Central memory CD8-positive, alpha-beta T cell (primary cell): ENCODE results near the gene CTIF.

Source experiments
- ATAC-seq: fragments of 150-1000 bp; cut with Tn5 transposase; replicated peaks from 2 replicates; pipeline ENCODE4 v1.10.0; 2022; ENCODE audit warnings: mild to moderate bottlenecking, moderate FRiP score, moderate number of reproducible peaks; ENCODE audit not compliant: poor library complexity, severe bottlenecking; ENCODE audit errors: extremely low read depth
- DNase-seq, 2 donors: peaks; one replicate each; pipeline ENCODE4 v3.0.0; 2021; ENCODE audit warnings: low spot score in 2 of 2
- H3K27ac Mint-ChIP-seq: one replicate; pipeline ENCODE4 v1.8.0; 2022; ENCODE audit warnings: low read depth, mild to moderate bottlenecking, moderate library complexity, mixed read lengths
- H3K27me3 Mint-ChIP-seq: one replicate; pipeline ENCODE4 v1.8.0; 2022; ENCODE audit warnings: mixed read lengths
- H3K36me3 Mint-ChIP-seq: one replicate; pipeline ENCODE4 v1.8.0; 2022; ENCODE audit warnings: mild to moderate bottlenecking, moderate library complexity, mixed read lengths; ENCODE audit not compliant: insufficient read depth
- H3K4me1 Mint-ChIP-seq: one replicate; pipeline ENCODE4 v1.8.0; 2022; ENCODE audit warnings: mixed read lengths
- H3K4me3 Mint-ChIP-seq: one replicate; pipeline ENCODE4 v1.8.0; 2022; ENCODE audit warnings: mild to moderate bottlenecking, moderate library complexity, mixed read lengths
- H3K9me3 Mint-ChIP-seq: one replicate; pipeline ENCODE4 v1.8.0; 2022; ENCODE audit warnings: mixed read lengths

CTIF gene

DNA sequence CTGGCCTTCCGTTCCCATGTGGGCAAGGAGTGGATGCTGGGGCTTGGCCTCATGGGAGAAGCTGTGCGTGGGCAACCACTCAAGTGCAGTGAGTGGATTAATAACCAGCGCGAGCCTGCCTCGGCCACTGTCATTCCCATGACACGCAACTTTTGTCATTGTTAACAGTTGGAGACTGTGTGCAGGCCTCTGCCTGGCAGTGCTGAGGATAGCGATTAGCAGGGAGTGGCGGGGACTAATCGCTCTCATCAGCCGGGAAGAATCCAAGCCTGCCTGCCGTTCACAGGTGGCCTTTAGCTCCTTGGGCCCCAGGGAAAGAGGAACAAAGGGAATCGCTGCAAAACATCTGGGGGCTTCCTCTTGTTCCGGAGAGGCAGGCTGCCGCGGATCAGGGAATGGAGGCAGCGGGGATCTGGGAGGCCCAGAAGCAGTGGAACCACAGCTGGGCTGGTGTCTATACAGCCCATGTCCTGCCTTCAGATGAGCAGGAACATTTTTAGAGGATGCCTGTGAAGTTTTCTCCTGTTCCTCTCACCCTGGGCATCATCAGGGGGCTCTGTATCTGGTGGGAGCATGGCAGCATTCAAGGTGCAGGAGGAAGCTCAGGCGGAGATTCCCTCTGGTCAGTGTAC lies 53.8 kb downstream of the CTIF start:
- Mint-ChIP-seq H3K27ac (no peak overlapping the region), H3K4me3 (no peak overlapping the region), H3K9me3 (no peaks in the 10 kb centered on the region), H3K27me3 (peaks cover 22% of the 10 kb centered on the region), H3K4me1 (no peaks in the 10 kb centered on the region), H3K36me3 (no peaks in the 10 kb centered on the region)
- DNase-seq (no peak), ATAC-seq (no peak)

DNA sequence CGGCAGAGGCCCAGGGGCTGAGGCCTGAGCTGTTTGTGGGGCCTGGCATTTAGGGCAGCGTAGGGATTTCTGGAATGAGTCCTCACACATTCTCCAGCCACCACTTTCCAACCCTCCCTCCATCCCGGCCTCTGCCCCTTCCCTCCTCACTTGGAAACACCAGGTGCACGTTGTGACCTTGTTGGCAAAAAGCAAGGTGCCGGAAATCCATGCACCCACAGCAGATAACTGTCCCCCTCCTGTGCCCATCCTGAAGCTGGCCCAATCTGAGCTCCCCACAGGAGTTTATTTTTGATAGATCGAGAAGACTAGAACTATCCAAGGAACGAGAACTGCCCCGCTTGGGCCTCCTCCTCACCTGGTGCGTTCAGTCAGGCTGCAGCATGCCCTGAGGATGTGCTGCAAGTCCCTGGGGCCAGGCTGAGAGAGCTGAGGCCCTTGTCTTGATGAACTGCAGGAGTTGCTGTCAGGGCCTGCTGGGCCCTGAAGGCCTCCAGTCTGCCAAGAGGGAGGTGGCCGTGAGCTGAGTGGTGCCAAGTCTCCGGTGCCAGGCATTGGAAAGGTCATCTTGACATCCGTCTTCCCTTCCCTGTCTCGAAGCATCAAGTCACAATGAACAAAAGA lies 55.8 kb downstream of the CTIF start:
- H3K27ac Mint-ChIP-seq: no peak overlapping the region
- no peaks in the 10 kb centered on the region for H3K4me1 Mint-ChIP-seq
- H3K36me3 Mint-ChIP-seq: no peaks in the 10 kb centered on the region
- no peak overlapping the region for H3K4me3 Mint-ChIP-seq
- H3K27me3 Mint-ChIP-seq: peaks cover 4% of the 10 kb centered on the region
- DNase-seq: no peak
- no peaks in the 10 kb centered on the region for H3K9me3 Mint-ChIP-seq
- no peak for ATAC-seq

DNA sequence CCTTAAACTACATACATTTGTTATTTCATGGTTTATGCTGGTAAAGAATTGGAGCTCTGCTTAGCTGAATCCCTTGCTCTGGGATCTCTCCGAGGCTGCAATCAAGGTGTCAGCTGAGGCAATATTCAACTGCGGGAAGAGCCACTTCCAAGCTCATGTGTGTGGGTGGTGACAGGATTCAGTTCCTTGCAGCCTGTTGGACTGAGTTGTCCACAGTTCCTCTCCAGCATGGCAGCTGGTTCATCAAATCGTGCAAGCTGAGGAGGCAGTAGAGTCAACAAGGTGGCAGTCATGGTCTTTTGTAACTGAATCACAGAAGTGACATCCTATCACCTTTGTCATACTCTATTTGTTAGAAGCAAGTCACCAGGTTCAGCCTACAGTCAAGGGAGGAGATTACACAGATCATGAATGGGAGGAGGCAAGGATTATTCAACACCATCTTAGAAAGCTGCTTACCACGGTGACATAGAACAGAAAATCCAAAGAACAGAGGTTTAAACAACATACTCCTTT lies 56.9 kb downstream of the CTIF start:
- ATAC-seq (no peak), DNase-seq (no peak)
- no peaks in the 10 kb centered on the region for H3K27me3 Mint-ChIP-seq
- no peak overlapping the region for H3K27ac Mint-ChIP-seq
- no peaks in the 10 kb centered on the region for H3K9me3 Mint-ChIP-seq
- no peaks in the 10 kb centered on the region for H3K4me1 Mint-ChIP-seq
- H3K36me3 Mint-ChIP-seq: no peaks in the 10 kb centered on the region
- no peak overlapping the region for H3K4me3 Mint-ChIP-seq

DNA sequence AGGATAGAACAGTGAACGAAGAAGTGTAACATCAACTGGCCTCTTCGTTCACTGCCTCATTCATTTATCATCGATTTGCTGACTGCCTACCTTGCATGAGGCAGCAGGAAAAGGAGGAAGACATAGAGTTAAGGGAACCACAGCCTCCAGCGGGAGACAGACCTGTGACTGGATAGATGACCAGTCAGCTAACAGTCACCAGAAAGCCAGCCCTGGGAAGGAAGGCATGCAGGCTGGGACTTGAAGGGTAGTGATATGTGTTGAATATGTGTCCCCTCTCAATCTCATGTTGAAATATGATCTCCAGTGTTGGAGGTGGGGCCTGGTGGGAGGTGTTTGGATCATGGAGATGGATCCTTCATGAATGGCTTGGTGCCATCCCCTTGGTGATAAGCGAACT lies 58.3 kb downstream of the CTIF start:
- H3K4me3 Mint-ChIP-seq: no peak overlapping the region
- H3K36me3 Mint-ChIP-seq: no peaks in the 10 kb centered on the region
- H3K27me3 Mint-ChIP-seq: no peaks in the 10 kb centered on the region
- no peak for DNase-seq
- no peaks in the 10 kb centered on the region for H3K9me3 Mint-ChIP-seq
- no peak for ATAC-seq
- no peak overlapping the region for H3K27ac Mint-ChIP-seq
- no peaks in the 10 kb centered on the region for H3K4me1 Mint-ChIP-seq

DNA sequence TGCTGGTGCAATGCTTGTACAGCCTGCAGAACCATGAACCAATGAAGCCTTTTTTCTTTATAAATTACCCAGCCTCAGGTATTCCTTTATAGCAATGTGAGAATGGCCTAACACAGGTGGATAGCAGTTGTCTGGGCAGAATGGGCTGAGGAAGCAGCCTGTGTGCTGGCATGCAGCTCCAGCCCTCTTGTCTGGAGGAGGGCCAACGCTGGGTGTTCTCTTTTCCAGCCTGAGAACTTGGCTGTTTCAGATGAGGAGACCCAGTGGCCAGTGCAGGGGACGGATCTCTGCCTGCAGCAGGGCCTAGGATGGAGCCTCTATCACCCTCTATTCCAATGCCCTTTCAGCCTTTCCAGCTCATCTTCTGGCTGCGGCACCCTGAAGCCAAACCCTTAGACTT lies 58.8 kb downstream of the CTIF start:
- Mint-ChIP-seq H3K27me3 (no peaks in the 10 kb centered on the region), H3K4me1 (no peaks in the 10 kb centered on the region), H3K36me3 (no peaks in the 10 kb centered on the region), H3K27ac (no peak overlapping the region), H3K9me3 (no peaks in the 10 kb centered on the region), H3K4me3 (no peak overlapping the region)
- no peak for ATAC-seq
- no peak for DNase-seq

DNA sequence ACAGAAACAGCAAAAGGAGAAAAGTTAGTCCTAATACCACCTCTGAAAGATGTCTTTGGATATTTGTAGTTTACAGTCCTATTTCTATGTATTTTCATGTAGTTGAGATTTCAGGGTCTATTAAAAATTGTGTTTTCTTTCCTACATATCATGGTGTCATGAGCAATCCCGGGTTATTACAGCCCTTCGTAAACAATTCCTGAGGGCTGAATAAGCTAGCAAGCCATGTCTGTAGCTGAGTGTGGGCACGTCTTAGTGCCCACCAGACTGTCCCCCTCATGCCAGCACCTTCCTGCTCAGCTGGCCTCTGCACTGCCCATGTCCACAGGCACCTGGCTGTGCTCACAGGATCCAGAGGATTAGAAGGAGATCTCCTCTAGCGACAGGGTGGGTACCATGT lies 60.6 kb downstream of the CTIF start:
- H3K4me1 Mint-ChIP-seq: no peaks in the 10 kb centered on the region
- ATAC-seq (no peak), DNase-seq (no peak)
- no peaks in the 10 kb centered on the region for H3K36me3 Mint-ChIP-seq
- H3K4me3 Mint-ChIP-seq: no peak overlapping the region
- H3K9me3 Mint-ChIP-seq: no peaks in the 10 kb centered on the region
- H3K27ac Mint-ChIP-seq: no peak overlapping the region
- no peaks in the 10 kb centered on the region for H3K27me3 Mint-ChIP-seq

DNA sequence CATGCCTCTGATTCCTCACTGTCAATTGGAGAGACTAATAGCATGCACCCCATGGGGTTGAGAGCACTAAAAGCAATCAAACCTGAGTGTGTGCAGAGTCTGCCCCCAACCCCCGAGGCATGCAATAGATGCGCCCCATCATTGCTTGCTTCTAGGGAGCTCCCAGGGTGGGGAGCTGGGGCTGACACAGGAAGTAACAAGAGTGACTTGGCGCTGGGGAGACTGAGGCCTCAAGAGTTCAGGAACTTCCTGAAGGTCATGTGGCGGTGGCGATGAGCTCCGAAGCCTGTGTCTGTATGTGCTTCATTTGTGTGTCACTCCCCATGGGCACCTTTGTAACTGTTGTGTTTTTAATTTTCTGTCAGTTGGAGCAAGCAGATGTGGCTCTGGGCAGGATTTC lies 61.2 kb downstream of the CTIF start:
- no peaks in the 10 kb centered on the region for H3K4me1 Mint-ChIP-seq
- H3K36me3 Mint-ChIP-seq: no peaks in the 10 kb centered on the region
- H3K9me3 Mint-ChIP-seq: no peaks in the 10 kb centered on the region
- DNase-seq: no peak
- no peak overlapping the region for H3K27ac Mint-ChIP-seq
- ATAC-seq: no peak
- no peak overlapping the region for H3K4me3 Mint-ChIP-seq
- no peaks in the 10 kb centered on the region for H3K27me3 Mint-ChIP-seq

DNA sequence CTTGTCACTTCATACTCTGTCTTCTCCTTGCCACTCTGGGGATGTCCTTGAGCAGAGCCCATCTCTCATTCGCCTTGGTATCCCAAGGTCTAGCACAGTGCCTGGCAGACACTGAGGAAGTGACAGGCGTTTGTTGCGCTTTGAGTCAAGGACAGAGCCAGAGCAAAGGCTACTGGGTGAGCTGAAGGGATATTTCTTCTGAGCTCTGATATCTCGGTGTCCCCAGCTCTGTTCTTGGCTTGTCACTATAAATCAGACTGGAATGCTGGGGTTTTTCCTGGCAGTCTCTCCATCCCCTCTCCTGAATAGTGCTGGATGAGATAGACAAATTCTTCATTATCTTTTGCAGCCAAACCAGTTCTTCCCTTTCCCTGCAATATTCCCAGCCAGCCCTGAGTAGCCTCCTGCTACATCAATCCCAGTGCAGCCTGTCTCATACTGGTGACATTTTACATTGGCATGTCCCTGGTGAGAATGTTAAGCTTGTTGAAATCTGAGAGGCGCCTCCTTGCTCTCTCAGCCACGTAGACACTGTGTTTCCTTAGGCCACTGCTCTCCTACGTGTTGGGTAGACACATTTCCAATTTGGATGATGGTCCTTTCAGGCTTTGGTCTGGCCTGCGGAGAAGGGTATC lies 61.7 kb downstream of the CTIF start:
- Mint-ChIP-seq H3K4me3 (no peak overlapping the region), H3K27ac (no peak overlapping the region), H3K27me3 (no peaks in the 10 kb centered on the region), H3K36me3 (no peaks in the 10 kb centered on the region), H3K9me3 (no peaks in the 10 kb centered on the region), H3K4me1 (no peaks in the 10 kb centered on the region)
- DNase-seq (no peak), ATAC-seq (no peak)

DNA sequence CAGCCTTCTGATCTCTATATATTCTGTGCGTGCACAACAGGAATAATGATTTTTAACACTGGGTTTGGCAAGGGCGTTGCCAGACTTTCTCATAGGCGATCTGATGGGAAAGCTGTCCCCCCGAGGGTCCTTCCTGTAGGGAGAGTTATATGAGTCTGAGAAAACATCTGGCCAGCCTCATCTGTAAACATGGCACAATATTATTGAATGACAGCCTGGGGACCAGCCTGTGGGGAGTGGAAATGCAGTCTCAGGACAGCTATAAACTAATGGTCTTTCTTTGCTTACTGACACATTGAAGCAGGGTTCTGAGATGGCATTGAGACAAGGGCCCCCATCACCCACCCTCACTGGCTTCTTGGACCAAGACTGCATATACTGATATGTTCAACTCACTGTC lies 62.5 kb downstream of the CTIF start:
- no peak overlapping the region for H3K27ac Mint-ChIP-seq

DNA sequence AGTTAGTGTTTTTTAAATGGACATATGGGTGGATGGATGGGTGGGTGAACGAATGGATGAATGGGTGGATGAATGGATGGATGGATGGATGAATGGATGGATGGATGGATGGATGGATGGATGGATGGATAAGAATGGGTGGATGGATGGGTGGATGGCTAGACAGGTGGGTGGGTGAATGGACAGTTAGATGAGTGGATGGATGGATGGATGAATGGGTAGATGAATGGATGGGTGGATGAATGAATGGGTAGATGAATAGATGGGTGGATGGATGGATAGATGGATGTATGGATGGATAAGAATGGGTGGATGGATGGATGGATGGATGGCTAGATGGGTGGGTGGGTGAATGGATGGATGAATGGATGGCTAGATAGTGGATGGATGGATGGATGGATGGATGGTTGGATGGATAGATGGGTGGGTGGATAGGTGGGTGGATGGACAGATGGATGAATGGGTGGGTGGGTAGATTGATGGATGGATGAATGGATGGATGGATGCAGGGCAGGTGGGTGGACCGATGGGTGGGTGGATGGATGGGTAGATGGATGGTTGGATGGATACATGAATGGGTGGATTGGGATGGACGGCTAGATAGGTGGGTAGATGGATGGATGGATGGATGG lies 64.0 kb downstream of the CTIF start:
- ATAC-seq: no peak
- Mint-ChIP-seq H3K27me3 (peaks cover 5% of the 10 kb centered on the region), H3K9me3 (no peaks in the 10 kb centered on the region), H3K4me3 (no peak overlapping the region), H3K27ac (no peak overlapping the region), H3K4me1 (no peaks in the 10 kb centered on the region), H3K36me3 (no peaks in the 10 kb centered on the region)
- no peak for DNase-seq

More for the DNA sequence above, 62.5 kb downstream of the CTIF start:
- H3K9me3 Mint-ChIP-seq: no peaks in the 10 kb centered on the region
- no peaks in the 10 kb centered on the region for H3K4me1 Mint-ChIP-seq
- H3K27me3 Mint-ChIP-seq: no peaks in the 10 kb centered on the region
- DNase-seq (no peak), ATAC-seq (no peak)
- H3K4me3 Mint-ChIP-seq: no peak overlapping the region
- no peaks in the 10 kb centered on the region for H3K36me3 Mint-ChIP-seq

DNA sequence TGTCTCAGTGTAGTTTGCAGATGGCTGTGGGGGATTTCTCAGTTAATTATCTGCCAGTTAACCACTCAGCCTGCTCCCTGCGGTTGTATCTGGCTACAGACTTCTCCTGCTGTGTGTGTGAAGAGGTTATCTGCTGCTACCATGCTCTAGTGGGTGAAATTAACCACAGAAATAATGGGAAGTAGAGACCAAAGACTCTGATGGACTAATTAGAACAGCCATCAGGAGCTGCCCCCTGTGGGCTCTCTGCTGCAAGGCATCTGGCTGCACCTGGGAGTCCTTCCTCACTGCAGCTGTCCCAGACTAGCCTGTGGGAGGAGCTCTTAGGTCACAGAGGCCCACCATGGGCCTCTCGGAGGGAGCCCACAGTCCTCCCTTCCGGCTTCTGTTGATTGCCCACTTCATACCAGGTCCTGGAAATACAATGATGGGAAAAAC lies 66.6 kb downstream of the CTIF start:
- H3K36me3 Mint-ChIP-seq: no peaks in the 10 kb centered on the region
- H3K27me3 Mint-ChIP-seq: peaks cover 26% of the 10 kb centered on the region
- H3K9me3 Mint-ChIP-seq: no peaks in the 10 kb centered on the region
- no peak overlapping the region for H3K4me3 Mint-ChIP-seq
- ATAC-seq: no peak
- DNase-seq: no peak
- H3K4me1 Mint-ChIP-seq: no peaks in the 10 kb centered on the region
- H3K27ac Mint-ChIP-seq: no peak overlapping the region

DNA sequence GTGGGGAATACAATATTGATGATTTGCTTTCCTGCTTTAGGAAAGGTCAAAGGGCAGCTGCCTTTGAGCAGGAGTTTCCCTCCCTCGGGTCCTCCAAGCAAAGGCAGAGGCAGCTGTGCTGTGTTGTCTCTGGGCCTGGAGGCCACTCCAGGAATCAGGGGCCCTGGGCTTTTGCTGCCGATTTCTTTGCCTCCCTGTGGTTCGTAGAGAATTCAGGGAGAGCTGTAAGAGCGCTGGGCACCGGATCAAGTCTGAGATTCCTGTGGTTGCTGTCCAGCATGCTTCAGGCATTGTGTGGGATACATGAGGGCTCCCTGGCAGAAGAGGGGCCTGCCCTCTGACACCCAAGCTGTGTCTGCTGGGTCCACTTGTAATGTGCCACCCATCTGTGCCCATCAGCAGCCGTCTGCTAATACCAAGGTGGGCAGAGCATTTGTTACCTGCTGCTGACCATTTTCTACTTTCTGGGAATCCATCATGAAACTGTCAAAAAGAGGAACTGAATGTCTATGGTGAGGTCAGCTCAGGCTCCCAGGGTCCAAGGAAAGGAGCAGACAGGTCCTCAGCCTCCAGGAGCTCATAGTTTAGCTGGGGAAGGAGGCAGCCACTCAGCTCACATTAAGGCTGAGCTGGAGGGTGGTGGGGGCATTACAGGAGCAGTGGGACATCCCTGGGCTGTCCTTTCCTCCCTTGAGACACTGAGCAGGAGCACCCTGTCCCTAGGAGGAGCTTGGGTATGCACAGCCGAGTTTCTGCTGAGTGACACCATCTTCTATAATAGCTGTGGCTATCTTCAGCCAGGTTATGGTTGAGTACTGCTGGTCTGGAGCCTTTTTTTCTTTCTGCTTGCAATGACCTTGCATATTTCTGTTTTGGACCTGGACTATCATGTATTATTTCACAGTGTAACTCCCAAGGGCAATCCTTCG lies 68.5 kb downstream of the CTIF start:
- Mint-ChIP-seq H3K4me3 (no peak overlapping the region), H3K4me1 (no peaks in the 10 kb centered on the region), H3K27me3 (peaks cover 38% of the 10 kb centered on the region), H3K36me3 (no peaks in the 10 kb centered on the region), H3K9me3 (no peaks in the 10 kb centered on the region), H3K27ac (no peak overlapping the region)
- ATAC-seq (no peak), DNase-seq (no peak)
